Left renal cortex interstitium (tissue), 4 donors: Measurements from ENCODE around the gene EPGN. TPM values are rescaled to one million over a fixed set of nuclear protein-coding genes. Genes with fewer than 3 reads are reported as not detected.
A peak's percentile ranks its signal among the peaks of the same experiment; 100 is the strongest.

Experiments
- DNase-seq, 4 donors: peaks; one replicate each; pipeline ENCODE4 v3.0.0-alpha.2; 2013; ENCODE audit warnings: low read depth in 4 of 4, low spot score in 2 of 4, missing footprints in 1 of 4
- polyA plus RNA-seq, 4 donors: library from polyadenylated mRNA; unstranded; fragments of 120-200 nt; gene quantifications; one replicate each; pipeline ENCODE4 v1.2.1, GENCODE V29; 2013; ENCODE audit not compliant: insufficient read length in 4 of 4

Gene EPGN
- polyA plus RNA-seq, 4 donors = 0.49 to 1.6 (median 1.2) TPM

- no peak for DNase-seq
Observed at GRCh38 chr4:74307170-74307569, 1.1 kb upstream of the EPGN start.

GRCh38 chr4:74309223-74309622, 953 bp downstream of the EPGN start:
- no peak for DNase-seq

- DNase-seq = peak in 3 of 4 donors; percentile 18 to 38 (median 23)
Observed at GRCh38 chr4:74311696-74312313, 3.5 kb downstream of the EPGN start.

- DNase-seq = no peak
Observed at GRCh38 chr4:74314329-74314728, 6.1 kb downstream of the EPGN start.

- no peak for DNase-seq
Observed at GRCh38 chr4:74314944-74315343, 6.7 kb downstream of the EPGN start.

- DNase-seq = no peak
Observed at GRCh38 chr4:74315376-74315775, 7.1 kb downstream of the EPGN start.

- DNase-seq = no peak
Observed at GRCh38 chr4:74316397-74316796, 8.1 kb downstream of the EPGN start.

GRCh38 chr4:74317616-74318246, 9.5 kb downstream of the EPGN start:
- DNase-seq = no peak

- no peak for DNase-seq
Observed at GRCh38 chr4:74318276-74318675, 10.0 kb downstream of the EPGN start.

- DNase-seq = no peak
Observed at GRCh38 chr4:74319470-74319869, 11.2 kb downstream of the EPGN start.

GRCh38 chr4:74320559-74321118, 12.4 kb downstream of the EPGN start:
- DNase-seq = peak in 3 of 4 donors; percentile 6 to 25 (median 11)

- no peak for DNase-seq
Observed at GRCh38 chr4:74322301-74322700, 14.0 kb downstream of the EPGN start.

- no peak for DNase-seq
Observed at GRCh38 chr4:74323663-74324062, 15.4 kb downstream of the EPGN start.

GRCh38 chr4:74324262-74324661, 16.0 kb downstream of the EPGN start:
- DNase-seq = no peak

- no peak for DNase-seq
Observed at GRCh38 chr4:74325886-74326285, 17.6 kb downstream of the EPGN start.

- DNase-seq = no peak
Observed at GRCh38 chr4:74327762-74328161, 19.5 kb downstream of the EPGN start.

GRCh38 chr4:74328501-74328900, 20.2 kb downstream of the EPGN start:
- DNase-seq = no peak

- no peak for DNase-seq
Observed at GRCh38 chr4:74329307-74329706, 21.0 kb downstream of the EPGN start.

GRCh38 chr4:74330295-74330750, 22.1 kb downstream of the EPGN start:
- no peak for DNase-seq

- no peak for DNase-seq
Observed at GRCh38 chr4:74331252-74331651, 23.0 kb downstream of the EPGN start.

GRCh38 chr4:74331944-74332343, 23.7 kb downstream of the EPGN start:
- no peak for DNase-seq

- no peak for DNase-seq
Observed at GRCh38 chr4:74334636-74335035, 26.4 kb downstream of the EPGN start.
